ENCODE measurements around the gene ARHGEF40.

ARHGEF40 gene

GRCh38 chr14:21121122-21121521 is 51.0 kb downstream of the ARHGEF40 start:
- no peak for DNase-seq (ENCODE audit: low read depth)

- DNase-seq (ENCODE audit: low read depth) = no peak
These were observed 53.3 kb downstream of the ARHGEF40 start for GRCh38 chr14:21123429-21123828.

DNA sequence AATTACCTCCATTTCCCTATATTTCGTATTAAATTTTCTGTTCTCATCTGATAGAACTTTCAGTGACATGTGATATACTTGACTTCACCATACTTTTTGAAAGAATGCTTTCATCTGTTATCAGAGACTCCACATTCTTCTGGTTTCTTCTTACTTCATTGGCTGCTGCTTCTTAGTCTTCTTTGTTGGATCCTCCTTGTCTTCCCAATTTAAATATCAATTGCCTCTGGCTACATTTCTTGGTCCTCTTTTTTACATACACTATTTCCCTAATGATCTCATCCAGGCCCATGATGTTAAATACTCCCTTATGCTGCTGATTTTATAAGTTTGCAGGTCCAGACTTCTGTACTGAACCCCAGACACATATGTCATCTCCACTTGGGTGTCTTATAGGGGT is 63.8 kb downstream of the ARHGEF40 start:
- DNase-seq (ENCODE audit: low read depth) = no peak

DNA sequence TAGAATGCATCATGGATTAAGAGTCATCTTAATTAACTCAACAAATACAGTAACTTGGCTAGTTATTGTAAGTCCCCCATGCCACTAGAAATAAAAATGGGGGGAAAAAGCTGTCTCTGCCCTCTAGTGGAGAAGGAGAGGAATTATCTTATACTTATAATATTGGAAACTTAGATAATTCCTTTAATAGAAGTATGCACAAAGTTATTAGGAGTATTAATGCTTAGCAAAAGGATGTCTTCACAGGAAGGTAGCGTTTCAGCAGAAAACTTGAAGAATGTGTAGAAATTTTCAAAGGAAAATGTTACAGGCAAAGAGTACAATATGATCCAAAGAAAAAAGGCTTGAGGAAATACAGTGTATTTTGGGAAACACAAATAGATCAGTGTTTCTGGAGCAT is 65.9 kb downstream of the ARHGEF40 start:
- peak; percentile 3 for DNase-seq (ENCODE audit: low read depth)
